Measurements from ENCODE around the gene ICAM2.
A peak's percentile ranks its signal among the peaks of the same experiment; 100 is the strongest.
"Not testable (repeated sequence)": the region's sequence is repeated elsewhere in the genome, so short reads cannot be mapped to it uniquely, and the experiment has no call there.

The ICAM2 gene

GRCh38 chr17:64038331-64039105 is 18.1 kb upstream of the ICAM2 start:
- H3K36me3 ChIP-seq (ENCODE audit: control insufficient read depth, insufficient read depth, low read length) = peaks cover 3% of the 10 kb centered on the region
- no peaks in the 10 kb centered on the region for H3K4me1 ChIP-seq (ENCODE audit: control insufficient read depth, insufficient read depth, low read length)
- H3K9ac ChIP-seq (ENCODE audit: low read length) = no peak overlapping the region
- no peak overlapping the region for H3K4me3 ChIP-seq (ENCODE audit: low read length)
- no peaks in the 10 kb centered on the region for H3K27me3 ChIP-seq (ENCODE audit: control insufficient read depth, insufficient read depth, low read length)
- H3K27ac ChIP-seq (ENCODE audit: low read depth, low read length) = no peak overlapping the region

DNA sequence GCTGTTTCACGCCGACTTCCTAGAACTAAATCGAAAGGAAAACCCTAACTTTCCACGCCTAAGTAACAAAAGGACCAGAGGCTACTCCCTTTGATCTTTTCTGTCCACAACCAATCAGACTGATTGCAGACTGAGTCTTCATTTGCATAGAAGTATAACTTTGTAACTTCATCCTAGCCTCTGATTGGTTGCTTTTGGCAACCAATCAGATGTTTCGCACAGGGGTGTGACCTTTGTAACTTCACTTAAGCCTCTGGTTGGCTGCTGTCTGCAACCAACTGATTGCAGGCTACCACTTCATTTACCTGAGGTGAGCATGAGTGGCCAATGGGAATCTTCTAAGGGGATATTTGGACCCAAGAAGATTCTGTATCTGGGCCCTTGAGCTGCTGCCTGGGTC is 17.4 kb upstream of the ICAM2 start:
- H3K9ac ChIP-seq (ENCODE audit: low read length) = no peak overlapping the region
- H3K27me3 ChIP-seq (ENCODE audit: control insufficient read depth, insufficient read depth, low read length) = no peaks in the 10 kb centered on the region
- no peaks in the 10 kb centered on the region for H3K36me3 ChIP-seq (ENCODE audit: control insufficient read depth, insufficient read depth, low read length)
- no peak overlapping the region for H3K4me3 ChIP-seq (ENCODE audit: low read length)
- no peaks in the 10 kb centered on the region for H3K4me1 ChIP-seq (ENCODE audit: control insufficient read depth, insufficient read depth, low read length)
- no peak overlapping the region for H3K27ac ChIP-seq (ENCODE audit: low read depth, low read length)

DNA sequence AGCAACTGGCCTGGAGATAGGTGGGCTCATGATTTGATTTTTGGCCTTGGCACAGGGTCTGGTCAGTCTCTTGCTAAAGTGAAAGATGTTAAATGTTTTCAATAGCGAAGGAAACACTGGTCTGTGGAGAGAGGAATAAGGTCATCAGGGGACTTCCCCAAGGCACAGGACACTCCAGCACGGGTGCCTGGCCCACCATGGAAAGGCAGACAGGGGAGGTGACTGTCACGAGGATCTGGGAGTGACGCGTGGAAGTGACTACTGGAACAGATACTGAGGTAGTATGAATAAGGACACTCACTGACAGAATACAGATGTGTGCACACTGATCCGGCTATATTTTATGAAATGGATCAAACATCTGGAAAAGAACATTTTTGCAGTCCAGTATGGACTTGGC is 16.7 kb upstream of the ICAM2 start:
- Histone ChIP-seq H3K27me3 (ENCODE audit: control insufficient read depth, insufficient read depth, low read length) (no peaks in the 10 kb centered on the region), H3K9ac (ENCODE audit: low read length) (no peak overlapping the region), H3K27ac (ENCODE audit: low read depth, low read length) (no peak overlapping the region), H3K36me3 (ENCODE audit: control insufficient read depth, insufficient read depth, low read length) (no peaks in the 10 kb centered on the region), H3K4me1 (ENCODE audit: control insufficient read depth, insufficient read depth, low read length) (no peaks in the 10 kb centered on the region), H3K4me3 (ENCODE audit: low read length) (no peak overlapping the region)

- no peaks in the 10 kb centered on the region for H3K4me1 ChIP-seq (ENCODE audit: control insufficient read depth, insufficient read depth, low read length)
These were observed 15.9 kb upstream of the ICAM2 start for GRCh38 chr17:64036198-64036922.

DNA sequence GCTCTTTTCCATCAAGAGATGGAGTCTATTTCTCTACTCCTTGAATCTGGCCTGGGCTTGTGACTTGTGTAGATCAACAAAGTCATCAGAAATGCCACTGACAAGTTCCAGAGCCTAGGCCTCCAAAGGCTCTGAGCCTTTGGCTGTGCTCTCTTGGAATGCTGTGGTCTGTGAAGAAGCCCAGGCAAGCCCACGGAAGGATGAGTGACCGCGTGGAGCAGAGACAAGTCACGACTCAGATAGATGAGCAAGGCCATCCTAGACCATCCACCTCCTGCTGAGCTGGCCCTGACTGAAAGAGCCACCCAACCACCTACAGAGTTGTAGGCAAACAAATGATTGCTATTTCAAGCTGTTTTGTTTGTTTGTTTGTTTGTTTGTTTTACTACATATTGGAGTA is 11.6 kb upstream of the ICAM2 start:
- Histone ChIP-seq H3K9ac (ENCODE audit: low read length) (no peak overlapping the region), H3K36me3 (ENCODE audit: control insufficient read depth, insufficient read depth, low read length) (no peaks in the 10 kb centered on the region), H3K27me3 (ENCODE audit: control insufficient read depth, insufficient read depth, low read length) (no peaks in the 10 kb centered on the region), H3K4me3 (ENCODE audit: low read length) (no peak overlapping the region), H3K27ac (ENCODE audit: low read depth, low read length) (no peak overlapping the region), H3K4me1 (ENCODE audit: control insufficient read depth, insufficient read depth, low read length) (no peaks in the 10 kb centered on the region)

More at GRCh38 chr17:64036198-64036922, 15.9 kb upstream of the ICAM2 start:
- no peak overlapping the region for H3K4me3 ChIP-seq (ENCODE audit: low read length)
- no peaks in the 10 kb centered on the region for H3K36me3 ChIP-seq (ENCODE audit: control insufficient read depth, insufficient read depth, low read length)
- H3K9ac ChIP-seq (ENCODE audit: low read length) = no peak overlapping the region
- no peaks in the 10 kb centered on the region for H3K27me3 ChIP-seq (ENCODE audit: control insufficient read depth, insufficient read depth, low read length)
- no peak overlapping the region for H3K27ac ChIP-seq (ENCODE audit: low read depth, low read length)

GRCh38 chr17:64028874-64029464 is 8.5 kb upstream of the ICAM2 start:
- H3K27me3 ChIP-seq (ENCODE audit: control insufficient read depth, insufficient read depth, low read length) = no peaks in the 10 kb centered on the region
- H3K9ac ChIP-seq (ENCODE audit: low read length) = no peak overlapping the region
- H3K4me3 ChIP-seq (ENCODE audit: low read length) = no peak overlapping the region
- H3K36me3 ChIP-seq (ENCODE audit: control insufficient read depth, insufficient read depth, low read length) = no peaks in the 10 kb centered on the region
- no peak overlapping the region for H3K27ac ChIP-seq (ENCODE audit: low read depth, low read length)
- no peaks in the 10 kb centered on the region for H3K4me1 ChIP-seq (ENCODE audit: control insufficient read depth, insufficient read depth, low read length)

DNA sequence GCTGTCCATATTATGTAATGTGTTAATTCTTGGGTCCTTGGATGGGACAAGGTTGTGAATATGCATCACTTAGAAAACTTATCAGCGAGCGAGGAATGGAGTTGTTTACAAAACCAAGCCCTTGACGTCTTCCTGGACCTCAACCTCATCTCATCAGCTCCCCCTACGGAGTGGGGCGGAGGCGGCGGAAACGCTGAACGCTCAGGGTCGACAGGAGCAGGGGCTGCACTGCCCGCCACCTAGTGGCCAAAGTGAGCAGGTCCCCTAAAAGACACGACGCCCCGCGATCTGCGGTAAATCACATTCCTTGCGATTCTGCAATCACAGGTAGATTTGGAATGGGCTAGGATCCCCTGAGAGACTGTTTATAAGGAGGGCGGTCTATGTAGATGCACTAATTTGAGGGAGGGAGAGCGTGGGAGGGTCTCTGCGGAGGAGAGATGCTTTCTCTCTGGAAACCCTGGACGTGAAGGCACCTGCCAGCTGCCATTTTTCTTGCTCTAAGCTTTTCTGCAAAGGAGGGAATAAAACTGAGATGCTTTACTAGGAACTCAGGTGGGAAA is 5.4 kb upstream of the ICAM2 start:
- Histone ChIP-seq H3K4me3 (ENCODE audit: low read length) (peak overlapping the region; percentile 2), H3K9ac (ENCODE audit: low read length) (no peak overlapping the region), H3K4me1 (ENCODE audit: control insufficient read depth, insufficient read depth, low read length) (no peaks in the 10 kb centered on the region), H3K27ac (ENCODE audit: low read depth, low read length) (no peak overlapping the region), H3K36me3 (ENCODE audit: control insufficient read depth, insufficient read depth, low read length) (no peaks in the 10 kb centered on the region), H3K27me3 (ENCODE audit: control insufficient read depth, insufficient read depth, low read length) (no peaks in the 10 kb centered on the region)

- Histone ChIP-seq H3K27ac (ENCODE audit: low read depth, low read length) (no peak overlapping the region), H3K4me3 (ENCODE audit: low read length) (no peak overlapping the region), H3K9ac (ENCODE audit: low read length) (no peak overlapping the region)
These were observed 4.6 kb upstream of the ICAM2 start for GRCh38 chr17:64024781-64025731.

GRCh38 chr17:64024215-64024654 is 3.8 kb upstream of the ICAM2 start:
- H3K27me3 ChIP-seq (ENCODE audit: control insufficient read depth, insufficient read depth, low read length) = no peaks in the 10 kb centered on the region
- H3K4me1 ChIP-seq (ENCODE audit: control insufficient read depth, insufficient read depth, low read length) = no peaks in the 10 kb centered on the region
- no peak overlapping the region for H3K4me3 ChIP-seq (ENCODE audit: low read length)
- H3K36me3 ChIP-seq (ENCODE audit: control insufficient read depth, insufficient read depth, low read length) = no peaks in the 10 kb centered on the region
- H3K27ac ChIP-seq (ENCODE audit: low read depth, low read length) = no peak overlapping the region
- no peak overlapping the region for H3K9ac ChIP-seq (ENCODE audit: low read length)

More at GRCh38 chr17:64024781-64025731, 4.6 kb upstream of the ICAM2 start:
- H3K36me3 ChIP-seq (ENCODE audit: control insufficient read depth, insufficient read depth, low read length) = no peaks in the 10 kb centered on the region
- no peaks in the 10 kb centered on the region for H3K4me1 ChIP-seq (ENCODE audit: control insufficient read depth, insufficient read depth, low read length)
- H3K27me3 ChIP-seq (ENCODE audit: control insufficient read depth, insufficient read depth, low read length) = no peaks in the 10 kb centered on the region

- Histone ChIP-seq H3K4me3 (ENCODE audit: low read length) (no peak overlapping the region), H3K4me1 (ENCODE audit: control insufficient read depth, insufficient read depth, low read length) (no peaks in the 10 kb centered on the region), H3K36me3 (ENCODE audit: control insufficient read depth, insufficient read depth, low read length) (no peaks in the 10 kb centered on the region), H3K9ac (ENCODE audit: low read length) (no peak overlapping the region), H3K27ac (ENCODE audit: low read depth, low read length) (no peak overlapping the region), H3K27me3 (ENCODE audit: control insufficient read depth, insufficient read depth, low read length) (no peaks in the 10 kb centered on the region)
These were observed 2.2 kb upstream of the ICAM2 start for GRCh38 chr17:64022611-64023063.

GRCh38 chr17:64019551-64019961 is 877 bp downstream of the ICAM2 start:
- H3K4me3 ChIP-seq (ENCODE audit: low read length) = peak overlapping the region; percentile 73
- H3K27me3 ChIP-seq (ENCODE audit: control insufficient read depth, insufficient read depth, low read length); H3K4me1 ChIP-seq (ENCODE audit: control insufficient read depth, insufficient read depth, low read length); H3K36me3 ChIP-seq (ENCODE audit: control insufficient read depth, insufficient read depth, low read length); H3K27ac ChIP-seq (ENCODE audit: low read depth, low read length); H3K9ac ChIP-seq (ENCODE audit: low read length): not testable (repeated sequence)
